Measurements from ENCODE around the gene PCID2.

The PCID2 gene

GRCh38 chr13:113183450-113184129 is 24.9 kb downstream of the PCID2 start:
- Histone ChIP-seq H3K9me3 (ENCODE audit: low read length) (no peaks in the 10 kb centered on the region), H3K9me2 (ENCODE audit: low read depth, low read length) (no peaks in the 10 kb centered on the region), H2AFZ (ENCODE audit: low read length) (no peak overlapping the region), H3K4me1 (ENCODE audit: insufficient read depth, low read length, severe bottlenecking) (no peaks in the 10 kb centered on the region), H3K9ac (ENCODE audit: low read length) (no peak overlapping the region), H3K27me3 (ENCODE audit: insufficient read depth, low read length) (no peaks in the 10 kb centered on the region), H4K20me1 (ENCODE audit: insufficient read depth, low read length) (no peaks in the 10 kb centered on the region), H3K36me3 (ENCODE audit: insufficient read depth, low read length) (peaks cover 92% of the 10 kb centered on the region), H3K4me3 (ENCODE audit: low read depth, low read length, poor library complexity, severe bottlenecking) (no peak overlapping the region), H3F3A (ENCODE audit: insufficient read depth, low read length) (no peaks in the 10 kb centered on the region), H3K79me2 (ENCODE audit: insufficient read depth, low read length) (no peaks in the 10 kb centered on the region), H3K4me2 (ENCODE audit: low read length) (no peak overlapping the region), H3K27ac (ENCODE audit: low read depth, low read length, poor library complexity, severe bottlenecking) (no peak overlapping the region)
- no peak for TF ChIP-seq EZH2 (IDR thresholded peaks at IDR 0.05; ENCODE audit: borderline replicate concordance, low read length)
- TF ChIP-seq, protein P1, sequence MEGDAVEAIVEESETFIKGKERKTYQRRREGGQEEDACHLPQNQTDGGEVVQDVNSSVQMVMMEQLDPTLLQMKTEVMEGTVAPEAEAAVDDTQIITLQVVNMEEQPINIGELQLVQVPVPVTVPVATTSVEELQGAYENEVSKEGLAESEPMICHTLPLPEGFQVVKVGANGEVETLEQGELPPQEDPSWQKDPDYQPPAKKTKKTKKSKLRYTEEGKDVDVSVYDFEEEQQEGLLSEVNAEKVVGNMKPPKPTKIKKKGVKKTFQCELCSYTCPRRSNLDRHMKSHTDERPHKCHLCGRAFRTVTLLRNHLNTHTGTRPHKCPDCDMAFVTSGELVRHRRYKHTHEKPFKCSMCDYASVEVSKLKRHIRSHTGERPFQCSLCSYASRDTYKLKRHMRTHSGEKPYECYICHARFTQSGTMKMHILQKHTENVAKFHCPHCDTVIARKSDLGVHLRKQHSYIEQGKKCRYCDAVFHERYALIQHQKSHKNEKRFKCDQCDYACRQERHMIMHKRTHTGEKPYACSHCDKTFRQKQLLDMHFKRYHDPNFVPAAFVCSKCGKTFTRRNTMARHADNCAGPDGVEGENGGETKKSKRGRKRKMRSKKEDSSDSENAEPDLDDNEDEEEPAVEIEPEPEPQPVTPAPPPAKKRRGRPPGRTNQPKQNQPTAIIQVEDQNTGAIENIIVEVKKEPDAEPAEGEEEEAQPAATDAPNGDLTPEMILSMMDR (IDR thresholded peaks at IDR 0.05; ENCODE audit: low read length): no peak

- no peaks in the 10 kb centered on the region for H3K9me2 ChIP-seq (ENCODE audit: low read depth, low read length)
- H3K4me2 ChIP-seq (ENCODE audit: low read length): no peak overlapping the region
- H3K27me3 ChIP-seq (ENCODE audit: insufficient read depth, low read length): no peaks in the 10 kb centered on the region
- H4K20me1 ChIP-seq (ENCODE audit: insufficient read depth, low read length): no peaks in the 10 kb centered on the region
- no peak overlapping the region for H3K27ac ChIP-seq (ENCODE audit: low read depth, low read length, poor library complexity, severe bottlenecking)
- H3K9me3 ChIP-seq (ENCODE audit: low read length): no peaks in the 10 kb centered on the region
- peaks cover 91% of the 10 kb centered on the region for H3K36me3 ChIP-seq (ENCODE audit: insufficient read depth, low read length)
- TF ChIP-seq, protein P1 (IDR thresholded peaks at IDR 0.05; ENCODE audit: low read length): no peak
- no peak for TF ChIP-seq EZH2 (IDR thresholded peaks at IDR 0.05; ENCODE audit: borderline replicate concordance, low read length)
- H3K79me2 ChIP-seq (ENCODE audit: insufficient read depth, low read length): no peaks in the 10 kb centered on the region
- H2AFZ ChIP-seq (ENCODE audit: low read length): no peak overlapping the region
- no peaks in the 10 kb centered on the region for H3K4me1 ChIP-seq (ENCODE audit: insufficient read depth, low read length, severe bottlenecking)
- H3K9ac ChIP-seq (ENCODE audit: low read length): no peak overlapping the region
- H3F3A ChIP-seq (ENCODE audit: insufficient read depth, low read length): no peaks in the 10 kb centered on the region
- no peak overlapping the region for H3K4me3 ChIP-seq (ENCODE audit: low read depth, low read length, poor library complexity, severe bottlenecking)
Observed at GRCh38 chr13:113182046-113182445, 26.4 kb downstream of the PCID2 start.

- TF ChIP-seq EZH2 (IDR thresholded peaks at IDR 0.05; ENCODE audit: borderline replicate concordance, low read length): no peak
- H3K9me2 ChIP-seq (ENCODE audit: low read depth, low read length): no peaks in the 10 kb centered on the region
- H3K4me2 ChIP-seq (ENCODE audit: low read length): no peak overlapping the region
- H3F3A ChIP-seq (ENCODE audit: insufficient read depth, low read length): no peaks in the 10 kb centered on the region
- H3K9me3 ChIP-seq (ENCODE audit: low read length): no peaks in the 10 kb centered on the region
- H3K9ac ChIP-seq (ENCODE audit: low read length): no peak overlapping the region
- H4K20me1 ChIP-seq (ENCODE audit: insufficient read depth, low read length): no peaks in the 10 kb centered on the region
- H2AFZ ChIP-seq (ENCODE audit: low read length): no peak overlapping the region
- no peaks in the 10 kb centered on the region for H3K79me2 ChIP-seq (ENCODE audit: insufficient read depth, low read length)
- H3K27ac ChIP-seq (ENCODE audit: low read depth, low read length, poor library complexity, severe bottlenecking): no peak overlapping the region
- peaks cover 93% of the 10 kb centered on the region for H3K36me3 ChIP-seq (ENCODE audit: insufficient read depth, low read length)
- H3K4me3 ChIP-seq (ENCODE audit: low read depth, low read length, poor library complexity, severe bottlenecking): no peak overlapping the region
- H3K27me3 ChIP-seq (ENCODE audit: insufficient read depth, low read length): no peaks in the 10 kb centered on the region
- H3K4me1 ChIP-seq (ENCODE audit: insufficient read depth, low read length, severe bottlenecking): no peaks in the 10 kb centered on the region
Observed at GRCh38 chr13:113179374-113180230, 28.9 kb downstream of the PCID2 start.

All from OCI-LY1 (cell line).